Activated CD4-positive, alpha-beta T cell treated with anti-CD3 and anti-CD28 coated beads, Interleukin-2, amount 50 U/mL, for 16 hours (primary cell): Measurements from ENCODE around the gene GNG5.
"Not testable (repeated sequence)": the region's sequence is repeated elsewhere in the genome, so short reads cannot be mapped to it uniquely, and the experiment has no call there.

Source experiments
- DNase-seq: peaks from one replicate; pipeline ENCODE4 v3.0.0-alpha.2; 2020

GNG5 gene

GRCh38 chr1:84481317-84481716, 25.1 kb downstream of the GNG5 start:
- no peak for DNase-seq

GRCh38 chr1:84480650-84481049, 25.7 kb downstream of the GNG5 start:
- DNase-seq = peak; percentile 53

- peak; percentile 29 for DNase-seq
These were observed 26.4 kb downstream of the GNG5 start for GRCh38 chr1:84479998-84480397.

- peak; percentile 83 for DNase-seq
These were observed 27.2 kb downstream of the GNG5 start, which contains the start of gene RPF1 for GRCh38 chr1:84478876-84479868. RPF1 (plus strand) TSS chr1:84479266; CDS start chr1:84479282, 16 bp downstream.

- no peak for DNase-seq
These were observed 30.2 kb downstream of the GNG5 start for GRCh38 chr1:84476225-84476624.

- DNase-seq = no peak
These were observed 39.1 kb downstream of the GNG5 start for GRCh38 chr1:84467298-84467697.

- DNase-seq = no peak
These were observed 44.3 kb downstream of the GNG5 start for GRCh38 chr1:84462118-84462517.

GRCh38 chr1:84452436-84452835, 53.9 kb downstream of the GNG5 start:
- no peak for DNase-seq

GRCh38 chr1:84450910-84451309, 55.5 kb downstream of the GNG5 start:
- no peak for DNase-seq

GRCh38 chr1:84448704-84449103, 57.7 kb downstream of the GNG5 start:
- not testable (repeated sequence) for DNase-seq
